GM19238 (cell line): Measurements from ENCODE around the gene RPS3.
A peak's percentile ranks its signal among the peaks of the same experiment; 100 is the strongest.
"Not testable (repeated sequence)": the region's sequence is repeated elsewhere in the genome, so short reads cannot be mapped to it uniquely, and the experiment has no call there.

Source experiments
- DNase-seq: peaks from one replicate; pipeline ENCODE4 v3.0.0; 2011; ENCODE audit warnings: low spot score; ENCODE audit not compliant: insufficient read length

RPS3 gene

GRCh38 chr11:75380245-75380644, 19.1 kb upstream of the RPS3 start:
- no peak for DNase-seq

- no peak for DNase-seq
Measured at GRCh38 chr11:75380716-75381420, 18.4 kb upstream of the RPS3 start.

GRCh38 chr11:75383246-75383645, 16.1 kb upstream of the RPS3 start:
- no peak for DNase-seq

GRCh38 chr11:75384438-75385080, 14.8 kb upstream of the RPS3 start:
- peak; percentile 73 for DNase-seq

GRCh38 chr11:75386942-75387630, 12.2 kb upstream of the RPS3 start:
- no peak for DNase-seq

- DNase-seq, result no peak
Measured at GRCh38 chr11:75387736-75388294, 11.5 kb upstream of the RPS3 start.

GRCh38 chr11:75388386-75389275, 10.7 kb upstream of the RPS3 start:
- peak; percentile 42 for DNase-seq

GRCh38 chr11:75389276-75389605, 10.1 kb upstream of the RPS3 start:
- no peak for DNase-seq

GRCh38 chr11:75389925-75390324, 9.4 kb upstream of the RPS3 start:
- DNase-seq, result no peak

- DNase-seq, result no peak
Measured at GRCh38 chr11:75394085-75394840, 5.1 kb upstream of the RPS3 start.

GRCh38 chr11:75398906-75399305, 412 bp upstream of the RPS3 start:
- no peak for DNase-seq

GRCh38 chr11:75400146-75400865, 988 bp downstream of the RPS3 start:
- DNase-seq, result no peak

- no peak for DNase-seq
Measured at GRCh38 chr11:75402002-75402773, 2.9 kb downstream of the RPS3 start.

- no peak for DNase-seq
Measured at GRCh38 chr11:75403037-75403436, 3.7 kb downstream of the RPS3 start.

GRCh38 chr11:75403983-75404658, 4.8 kb downstream of the RPS3 start:
- no peak for DNase-seq

GRCh38 chr11:75406338-75406777, 7.0 kb downstream of the RPS3 start:
- no peak for DNase-seq

GRCh38 chr11:75408957-75409219, 9.6 kb downstream of the RPS3 start:
- DNase-seq, result no peak

- not testable (repeated sequence) for DNase-seq
Measured at GRCh38 chr11:75409971-75410370, 10.7 kb downstream of the RPS3 start.

GRCh38 chr11:75413146-75413545, 13.8 kb downstream of the RPS3 start:
- DNase-seq, result not testable (repeated sequence)
